ENCODE measurements around the gene MT1A.

- TF ChIP-seq CTCF (optimal IDR thresholded peaks at IDR 0.05 in 1 of 3, IDR thresholded peaks at IDR 0.05 in 1 of 3, conservative IDR thresholded peaks at IDR 0.05 in 1 of 3; ENCODE audit: extremely low read depth in 1 of 3, insufficient read depth in 2 of 3, low read length in 3 of 3) (no peak), EZH2 (IDR thresholded peaks at IDR 0.05; ENCODE audit: low read length) (no peak)
These were observed 12.4 kb upstream of the MT1A start for GRCh38 chr16:56625943-56626654.

Measured in keratinocyte (primary cell).